HL-60/S4 treated with phorbol 12-myristate 13-acetate at 8.2 ng/mL for 4 days and 3 days (cell line): Measurements from ENCODE around the gene CELSR2.

Experiments
- in situ Hi-C: fragments of 300-500 bp; cut with MboI; formaldehyde crosslinking; loops from 2 replicates; pipeline ENCODE4 v1.15.0; 2022; ENCODE audit warnings: low sequenced_read_pairs

Gene CELSR2

GRCh38 chr1:109248797-109249629 lies at the start of gene CELSR2:
CELSR2 (plus strand) TSS chr1:109249539; CDS start chr1:109250080, 541 bp downstream.
- in situ Hi-C loops = no loop called here

GRCh38 chr1:109199710-109200109 lies 49.6 kb upstream of the CELSR2 start:
- in situ Hi-C loops = loop anchor here (25.0 kb wide), 1 partner anchor 87 kb away; the partner anchor contains the start of gene ELAPOR1

GRCh38 chr1:109201123-109201703 lies 48.1 kb upstream of the CELSR2 start:
- in situ Hi-C loops = loop anchor here (25.0 kb wide), 1 partner anchor 89 kb away; the partner anchor contains the start of gene ELAPOR1

- in situ Hi-C loops = loop anchor here (25.0 kb wide), 1 partner anchor 92 kb away; the partner anchor contains the start of gene ELAPOR1
Measured at GRCh38 chr1:109204484-109204883, 44.9 kb upstream of the CELSR2 start.

- in situ Hi-C loops = loop anchor here (25.0 kb wide), 1 partner anchor 94 kb away; the partner anchor contains the start of gene ELAPOR1
Measured at GRCh38 chr1:109206339-109206738, 43.0 kb upstream of the CELSR2 start.

- in situ Hi-C loops = loop anchor here (25.0 kb wide), 1 partner anchor 95 kb away; the partner anchor contains the start of gene ELAPOR1
Measured at GRCh38 chr1:109207467-109208103, 41.8 kb upstream of the CELSR2 start.

GRCh38 chr1:109208394-109208793 lies 40.9 kb upstream of the CELSR2 start:
- in situ Hi-C loops = loop anchor here (25.0 kb wide), 1 partner anchor 96 kb away; the partner anchor contains the start of gene ELAPOR1

GRCh38 chr1:109208836-109209463 lies 40.4 kb upstream of the CELSR2 start:
- in situ Hi-C loops = loop anchor here (25.0 kb wide), 1 partner anchor 97 kb away; the partner anchor contains the start of gene ELAPOR1

- in situ Hi-C loops = loop anchor here (25.0 kb wide), 1 partner anchor 98 kb away; the partner anchor contains the start of gene ELAPOR1
Measured at GRCh38 chr1:109210058-109210457, 39.3 kb upstream of the CELSR2 start.

- in situ Hi-C loops = loop anchor here (25.0 kb wide), 1 partner anchor 101 kb away; the partner anchor contains the start of gene ELAPOR1
Measured at GRCh38 chr1:109213345-109213823, 36.0 kb upstream of the CELSR2 start.

GRCh38 chr1:109213824-109214693 lies 35.3 kb upstream of the CELSR2 start, which contains the start of gene SARS1:
SARS1 (plus strand) TSS chr1:109213918; CDS start chr1:109213993, 75 bp downstream.
- in situ Hi-C loops = loop anchor here (25.0 kb wide), 1 partner anchor 102 kb away; the partner anchor contains the start of gene ELAPOR1

- in situ Hi-C loops = loop anchor here (25.0 kb wide), 1 partner anchor 103 kb away; the partner anchor contains the start of gene ELAPOR1
Measured at GRCh38 chr1:109214695-109215623, 34.4 kb upstream of the CELSR2 start.

GRCh38 chr1:109216662-109217061 lies 32.7 kb upstream of the CELSR2 start:
- in situ Hi-C loops = loop anchor here (25.0 kb wide), 1 partner anchor 104 kb away; the partner anchor contains the start of gene ELAPOR1

- in situ Hi-C loops = loop anchor here (25.0 kb wide), 1 partner anchor 106 kb away; the partner anchor contains the start of gene ELAPOR1
Measured at GRCh38 chr1:109218516-109218915, 30.8 kb upstream of the CELSR2 start.

GRCh38 chr1:109221201-109221600 lies 28.1 kb upstream of the CELSR2 start:
- in situ Hi-C loops = loop anchor here (25.0 kb wide), 1 partner anchor 109 kb away; the partner anchor contains the start of gene ELAPOR1

- in situ Hi-C loops = no loop called here
Measured at GRCh38 chr1:109225308-109225707, 24.0 kb upstream of the CELSR2 start.

GRCh38 chr1:109225711-109226445 lies 23.5 kb upstream of the CELSR2 start:
- in situ Hi-C loops = no loop called here
